HCT116 (cell line): ENCODE data around the gene PYGO1. TPM values are rescaled to one million over a fixed set of nuclear protein-coding genes. Genes with fewer than 3 reads are reported as not detected.

Experiments used
- ATAC-seq: fragments of 200-7000 bp; cut with Tn5 transposase; 2 replicates; pipeline ENCODE4 v1.9.1; 2020; ENCODE audit warnings: mild to moderate bottlenecking, moderate library complexity
- BruUV-seq: library from RNA; stranded (reverse); fragments of 400-500 nt; replicated peaks from 2 replicates; lab custom pipeline; 2021; lab: Mats Ljungman, UMichigan
- CTCF ChIA-PET: fragments of 300-600 bp; sonication (Branson Sonifier 250); formaldehyde crosslinking; loops from one replicate; lab custom pipeline; 2021; ENCODE audit warnings: antibody characterized with exemption; lab: Charles Lee
- POLR2A ChIA-PET: fragments of 300-600, 350-600 bp; sonication (Branson Sonifier 250); formaldehyde crosslinking; loops from one replicate; lab custom pipeline; 2021; ENCODE audit warnings: antibody characterized with exemption; lab: Charles Lee
- RAD21 ChIA-PET, 2 experiments: fragments of 300-600 bp; sonication (Branson Sonifier 250); formaldehyde crosslinking; loops; one replicate each; lab custom pipeline; 2023; ENCODE audit warnings: low total read pairs in 2 of 2; ENCODE audit not compliant: uncharacterized antibody in 2 of 2, unreplicated experiment in 2 of 2, low non-redundant PET in 1 of 2; lab: Charles Lee
- DNase-seq: peaks from one replicate; pipeline ENCODE4 v3.0.0-alpha.2; 2010; ENCODE audit warnings: low read depth, low spot score
- H2AFZ ChIP-seq: fragments of 200-600 bp; shearing (Covaris generic), sonication (generic); 2 replicates; pipeline ENCODE4 v1.6.1; 2017; ENCODE audit warnings: low read depth, mixed run types, mixed read lengths, antibody characterized with exemption, low read length; ENCODE audit not compliant: poor library complexity, severe bottlenecking
- H3K27ac ChIP-seq: 2 replicates; pipeline ENCODE4 v1.5.1; 2012; ENCODE audit warnings: low read depth, low read length
- H3K27me3 ChIP-seq: fragments of 200-600 bp; sonication (generic); 2 replicates; pipeline ENCODE4 v1.6.1; 2016; ENCODE audit warnings: mixed run types, low read length, mixed read lengths; ENCODE audit not compliant: insufficient read depth
- H3K36me3 ChIP-seq, 2 experiments: fragments of 200-500 bp in 1 of 2; fragments of 200-600 bp in 1 of 2; sonication (Bioruptor generic) in 1 of 2; sonication (generic) in 1 of 2; 2 replicates each; pipeline versions ENCODE4 v1.5.1 to v1.6.1; 2014 to 2016; ENCODE audit warnings: low read length in 2 of 2, inconsistent platforms in 1 of 2, mixed read lengths in 1 of 2, mixed run types in 1 of 2; ENCODE audit not compliant: insufficient read depth in 2 of 2, control insufficient read depth in 1 of 2
- H3K4me1 ChIP-seq, 2 experiments: fragments of 200-600 bp in 1 of 2; sonication (generic) in 1 of 2; 2 replicates each; pipeline versions ENCODE4 v1.5.1 to v1.6.1; 2012 to 2017; ENCODE audit warnings: low read length in 2 of 2, inconsistent platforms in 1 of 2, mild to moderate bottlenecking in 1 of 2, mixed read lengths in 1 of 2, mixed run types in 1 of 2, moderate library complexity in 1 of 2; ENCODE audit not compliant: insufficient read depth in 2 of 2, control insufficient read depth in 1 of 2
- H3K4me2 ChIP-seq: fragments of 200-600 bp; sonication (generic); 2 replicates; pipeline ENCODE4 v1.6.1; 2017; ENCODE audit warnings: mixed run types, low read length, mixed read lengths
- H3K4me3 ChIP-seq, 2 experiments: fragments of 200-600 bp in 1 of 2; sonication (generic) in 1 of 2; replicated peaks in 1 of 2; 2 replicates each; pipeline ENCODE4 v1.5.1; 2011 to 2016; ENCODE audit warnings: low read length in 2 of 2, control low read depth in 1 of 2, low read depth in 1 of 2, mild to moderate bottlenecking in 1 of 2, mixed read lengths in 1 of 2, mixed run types in 1 of 2
- H3K79me2 ChIP-seq: fragments of 200-600 bp; sonication (generic); 2 replicates; pipeline ENCODE4 v1.6.1; 2017; ENCODE audit warnings: mild to moderate bottlenecking, mixed run types, low read length, moderate library complexity, mixed read lengths; ENCODE audit not compliant: insufficient read depth
- H3K9ac ChIP-seq: fragments of 200-600 bp; sonication (generic); 2 replicates; pipeline ENCODE4 v1.6.1; 2016; ENCODE audit warnings: low read length, mixed read lengths
- H3K9me2 ChIP-seq: fragments of 200-600 bp; sonication (generic), shearing (Covaris generic); 2 replicates; pipeline ENCODE4 v1.6.1; 2017; ENCODE audit warnings: mixed run types, mild to moderate bottlenecking, moderate library complexity; ENCODE audit not compliant: insufficient read depth
- H3K9me3 ChIP-seq, 2 experiments: fragments of 200-500 bp in 1 of 2; fragments of 200-600 bp in 1 of 2; sonication (Bioruptor generic) in 1 of 2; sonication (generic) in 1 of 2; 2 replicates each; pipeline ENCODE4 v1.6.1; 2014 to 2017; ENCODE audit warnings: low read length in 2 of 2, mixed read lengths in 2 of 2, inconsistent platforms in 1 of 2, low read depth in 1 of 2, mild to moderate bottlenecking in 1 of 2, mixed run types in 1 of 2, moderate library complexity in 1 of 2; ENCODE audit not compliant: control insufficient read depth in 1 of 2, insufficient read depth in 1 of 2
- H4K20me1 ChIP-seq: fragments of 200-600 bp; sonication (generic), shearing (Covaris generic); 2 replicates; pipeline ENCODE4 v1.6.1; 2017; ENCODE audit warnings: mixed run types, mild to moderate bottlenecking, moderate library complexity; ENCODE audit not compliant: insufficient read depth
- CEBPB ChIP-seq: IDR thresholded peaks from 2 replicates; pipeline ENCODE4 v1.6.1; 2012; ENCODE audit warnings: low read depth
- EZH2 ChIP-seq: fragments of 200-600 bp; sonication (generic); IDR thresholded peaks from 2 replicates; pipeline ENCODE4 v1.6.1; 2017; ENCODE audit warnings: antibody characterized with exemption, mixed run types
- EZH2phosphoT487 ChIP-seq: fragments of 200-600 bp; IDR thresholded peaks from 2 replicates; pipeline ENCODE4 v1.6.1; 2018; ENCODE audit warnings: antibody characterized with exemption, borderline replicate concordance
- FOSL1 ChIP-seq: IDR thresholded peaks from 2 replicates; pipeline ENCODE4 v1.6.1; 2012; ENCODE audit warnings: low read depth
- JUND ChIP-seq: IDR thresholded peaks from 2 replicates; pipeline ENCODE4 v1.6.1; 2012
- MAX ChIP-seq: IDR thresholded peaks from 2 replicates; pipeline ENCODE4 v1.6.1; 2012
- POLR2AphosphoS5 ChIP-seq: IDR thresholded peaks from 2 replicates; pipeline ENCODE4 v1.6.1; 2011; ENCODE audit warnings: mild to moderate bottlenecking, low read depth, low read length, moderate library complexity
- RAD21 ChIP-seq: IDR thresholded peaks from 2 replicates; pipeline ENCODE4 v1.6.1; 2012; ENCODE audit warnings: low read depth, mild to moderate bottlenecking
- REST ChIP-seq: IDR thresholded peaks from 2 replicates; pipeline ENCODE4 v1.6.1; 2012; ENCODE audit warnings: low read depth
- TCF7L2 ChIP-seq: IDR thresholded peaks from 2 replicates; pipeline ENCODE4 v1.7.0; 2011; ENCODE audit warnings: borderline replicate concordance, inconsistent platforms; ENCODE audit not compliant: insufficient read depth, insufficient read length; ENCODE audit errors: extremely low read depth
- intact Hi-C: fragments of 100-400 bp; cut with micrococcal nuclease; formaldehyde crosslinking; loops from 2 replicates; pipeline ENCODE4 v1.10.0; 2022
- total RNA-seq: library from RNA; stranded (reverse); gene quantifications from one replicate; pipeline ENCODE4 v1.2.1, GENCODE V29; 2021; ENCODE audit not compliant: unreplicated experiment

PYGO1 gene
- total RNA-seq, 1 experiment from 2014 or later = 0.34 TPM

GRCh38 chr15:55518009-55518408 lies 70.1 kb downstream of the PYGO1 start:
- no peaks in the 10 kb centered on the region for H3K27me3 ChIP-seq
- no peaks in the 10 kb centered on the region for H3K9me2 ChIP-seq
- TF ChIP-seq RAD21 (no peak), FOSL1 (no peak), MAX (no peak), JUND (no peak), CEBPB (no peak)
- no peak overlapping the region for H3K27ac ChIP-seq
- CTCF ChIA-PET = interaction anchor here (2.7 kb wide), 1 partner anchor 9 kb away, joined by 14 read pairs; no protein-coding TSS in a partner anchor
- H4K20me1 ChIP-seq = no peaks in the 10 kb centered on the region
- no peak overlapping the region for H3K9ac ChIP-seq
- ATAC-seq (no peak), DNase-seq (no peak)
- POLR2A ChIA-PET = no interaction called here
- no peak overlapping the region for H3K4me2 ChIP-seq
- no peaks in the 10 kb centered on the region for H3K36me3 ChIP-seq
- no peaks in the 10 kb centered on the region for H3K79me2 ChIP-seq
- intact Hi-C loops = no loop called here
- H3K9me3 ChIP-seq = no peaks in the 10 kb centered on the region
- H2AFZ ChIP-seq = no peak overlapping the region
- BruUV-seq = no TSS peak
- H3K4me1 ChIP-seq = no peaks in the 10 kb centered on the region
- RAD21 ChIA-PET = no interaction called here
- no peak overlapping the region for H3K4me3 ChIP-seq

- Histone ChIP-seq H3K27ac (no peak overlapping the region), H3K9ac (no peak overlapping the region), H3K27me3 (no peaks in the 10 kb centered on the region), H3K4me1 (no peaks in the 10 kb centered on the region), H3K9me3 (no peaks in the 10 kb centered on the region), H3K79me2 (no peaks in the 10 kb centered on the region), H3K4me2 (no peak overlapping the region), H3K36me3 (no peaks in the 10 kb centered on the region), H2AFZ (no peak overlapping the region), H3K9me2 (no peaks in the 10 kb centered on the region), H4K20me1 (no peaks in the 10 kb centered on the region), H3K4me3 (no peak overlapping the region)
- ChIA-PET CTCF (interaction anchor here (2.7 kb wide), 1 partner anchor 11 kb away, joined by 14 read pairs; no protein-coding TSS in a partner anchor), POLR2A (no interaction called here), RAD21 (no interaction called here)
- TF ChIP-seq JUND (no peak), TCF7L2 (no peak), EZH2phosphoT487 (no peak), REST (no peak), POLR2AphosphoS5 (no peak), EZH2 (no peak)
- DNase-seq = no peak
- no TSS peak for BruUV-seq
- intact Hi-C loops = no loop called here
- no peak for ATAC-seq
Observed at GRCh38 chr15:55515991-55516776, 72.0 kb downstream of the PYGO1 start.
